ENCODE measurements around the gene TNFRSF14.

The TNFRSF14 gene

GRCh38 chr1:2584686-2585317, 28.6 kb downstream of the TNFRSF14 start:
- H3K9ac ChIP-seq (ENCODE audit: low read length) = no peak overlapping the region
- H3K36me3 ChIP-seq (ENCODE audit: control insufficient read depth, insufficient read depth, low read length) = no peaks in the 10 kb centered on the region
- no peaks in the 10 kb centered on the region for H3K9me3 ChIP-seq (ENCODE audit: control insufficient read depth, low read length)
- no peaks in the 10 kb centered on the region for H3K27me3 ChIP-seq (ENCODE audit: control insufficient read depth, insufficient read depth, low read length)
- H3K4me1 ChIP-seq (ENCODE audit: control insufficient read depth, insufficient read depth, low read length) = peaks cover 39% of the 10 kb centered on the region
- peak overlapping the region; percentile 64 for H3K4me3 ChIP-seq (ENCODE audit: low read length)

GRCh38 chr1:2585318-2586092, 29.3 kb downstream of the TNFRSF14 start:
- peaks cover 39% of the 10 kb centered on the region for H3K4me1 ChIP-seq (ENCODE audit: control insufficient read depth, insufficient read depth, low read length)
- peak overlapping the region; percentile 64 for H3K4me3 ChIP-seq (ENCODE audit: low read length)

GRCh38 chr1:2586154-2587070, 30.2 kb downstream of the TNFRSF14 start, which contains the start of gene PRXL2B:
Gene PRXL2B (plus strand): TSS chr1:2586777. CDS start chr1:2586886, 109 bp downstream.
- H3K4me1 ChIP-seq (ENCODE audit: control insufficient read depth, insufficient read depth, low read length) = peaks cover 34% of the 10 kb centered on the region
- peak within 1 kb of the TSS; percentile 64 for H3K4me3 ChIP-seq (ENCODE audit: low read length)
- H3K27me3 ChIP-seq (ENCODE audit: control insufficient read depth, insufficient read depth, low read length) = no peaks in the 10 kb centered on the region
- H3K9ac ChIP-seq (ENCODE audit: low read length) = peak within 1 kb of the TSS; percentile 83
- H3K36me3 ChIP-seq (ENCODE audit: control insufficient read depth, insufficient read depth, low read length) = no peaks in the 10 kb centered on the region
- H3K9me3 ChIP-seq (ENCODE audit: control insufficient read depth, low read length) = no peaks in the 10 kb centered on the region

More at GRCh38 chr1:2585318-2586092, 29.3 kb downstream of the TNFRSF14 start:
- no peaks in the 10 kb centered on the region for H3K36me3 ChIP-seq (ENCODE audit: control insufficient read depth, insufficient read depth, low read length)
- H3K9ac ChIP-seq (ENCODE audit: low read length) = peak overlapping the region; percentile 83
- no peaks in the 10 kb centered on the region for H3K9me3 ChIP-seq (ENCODE audit: control insufficient read depth, low read length)
- H3K27me3 ChIP-seq (ENCODE audit: control insufficient read depth, insufficient read depth, low read length) = no peaks in the 10 kb centered on the region

GRCh38 chr1:2587071-2587859, 31.1 kb downstream of the TNFRSF14 start:
- no peaks in the 10 kb centered on the region for H3K27me3 ChIP-seq (ENCODE audit: control insufficient read depth, insufficient read depth, low read length)
- no peaks in the 10 kb centered on the region for H3K9me3 ChIP-seq (ENCODE audit: control insufficient read depth, low read length)
- H3K9ac ChIP-seq (ENCODE audit: low read length) = peak overlapping the region; percentile 72
- no peaks in the 10 kb centered on the region for H3K36me3 ChIP-seq (ENCODE audit: control insufficient read depth, insufficient read depth, low read length)
- H3K4me1 ChIP-seq (ENCODE audit: control insufficient read depth, insufficient read depth, low read length) = peaks cover 40% of the 10 kb centered on the region
- H3K4me3 ChIP-seq (ENCODE audit: low read length) = peak overlapping the region; percentile 46

GRCh38 chr1:2587860-2588571, 31.8 kb downstream of the TNFRSF14 start:
- Histone ChIP-seq H3K9ac (ENCODE audit: low read length) (peak overlapping the region; percentile 72), H3K4me3 (ENCODE audit: low read length) (peak overlapping the region; percentile 46)

GRCh38 chr1:2588661-2589430, 32.7 kb downstream of the TNFRSF14 start:
- Histone ChIP-seq H3K9me3 (ENCODE audit: control insufficient read depth, low read length) (no peaks in the 10 kb centered on the region), H3K4me3 (ENCODE audit: low read length) (no peak overlapping the region), H3K9ac (ENCODE audit: low read length) (no peak overlapping the region), H3K27me3 (ENCODE audit: control insufficient read depth, insufficient read depth, low read length) (peaks cover 4% of the 10 kb centered on the region), H3K36me3 (ENCODE audit: control insufficient read depth, insufficient read depth, low read length) (no peaks in the 10 kb centered on the region), H3K4me1 (ENCODE audit: control insufficient read depth, insufficient read depth, low read length) (peaks cover 49% of the 10 kb centered on the region)

More at GRCh38 chr1:2587860-2588571, 31.8 kb downstream of the TNFRSF14 start:
- no peaks in the 10 kb centered on the region for H3K36me3 ChIP-seq (ENCODE audit: control insufficient read depth, insufficient read depth, low read length)
- peaks cover 46% of the 10 kb centered on the region for H3K4me1 ChIP-seq (ENCODE audit: control insufficient read depth, insufficient read depth, low read length)
- H3K27me3 ChIP-seq (ENCODE audit: control insufficient read depth, insufficient read depth, low read length) = no peaks in the 10 kb centered on the region
- no peaks in the 10 kb centered on the region for H3K9me3 ChIP-seq (ENCODE audit: control insufficient read depth, low read length)

GRCh38 chr1:2589431-2590232, 33.5 kb downstream of the TNFRSF14 start:
- H3K9me3 ChIP-seq (ENCODE audit: control insufficient read depth, low read length) = no peaks in the 10 kb centered on the region
- H3K4me3 ChIP-seq (ENCODE audit: low read length) = no peak overlapping the region
- no peaks in the 10 kb centered on the region for H3K36me3 ChIP-seq (ENCODE audit: control insufficient read depth, insufficient read depth, low read length)
- H3K4me1 ChIP-seq (ENCODE audit: control insufficient read depth, insufficient read depth, low read length) = peaks cover 51% of the 10 kb centered on the region
- no peak overlapping the region for H3K9ac ChIP-seq (ENCODE audit: low read length)
- peaks cover 4% of the 10 kb centered on the region for H3K27me3 ChIP-seq (ENCODE audit: control insufficient read depth, insufficient read depth, low read length)

GRCh38 chr1:2590233-2591141, 34.3 kb downstream of the TNFRSF14 start:
- Histone ChIP-seq H3K36me3 (ENCODE audit: control insufficient read depth, insufficient read depth, low read length) (no peaks in the 10 kb centered on the region), H3K9ac (ENCODE audit: low read length) (no peak overlapping the region), H3K27me3 (ENCODE audit: control insufficient read depth, insufficient read depth, low read length) (peaks cover 4% of the 10 kb centered on the region), H3K4me1 (ENCODE audit: control insufficient read depth, insufficient read depth, low read length) (peaks cover 42% of the 10 kb centered on the region), H3K4me3 (ENCODE audit: low read length) (no peak overlapping the region), H3K9me3 (ENCODE audit: control insufficient read depth, low read length) (no peaks in the 10 kb centered on the region)

GRCh38 chr1:2591233-2591580, 35.0 kb downstream of the TNFRSF14 start:
- Histone ChIP-seq H3K9ac (ENCODE audit: low read length) (no peak overlapping the region), H3K27me3 (ENCODE audit: control insufficient read depth, insufficient read depth, low read length) (peaks cover 4% of the 10 kb centered on the region)

More at GRCh38 chr1:2591233-2591580, 35.0 kb downstream of the TNFRSF14 start:
- Histone ChIP-seq H3K36me3 (ENCODE audit: control insufficient read depth, insufficient read depth, low read length) (no peaks in the 10 kb centered on the region), H3K9me3 (ENCODE audit: control insufficient read depth, low read length) (no peaks in the 10 kb centered on the region), H3K4me3 (ENCODE audit: low read length) (no peak overlapping the region), H3K4me1 (ENCODE audit: control insufficient read depth, insufficient read depth, low read length) (peaks cover 41% of the 10 kb centered on the region)
